ENCODE data around the gene ZMYM4.

GRCh38 chr1:35439626-35440025 lies 171.1 kb downstream of the ZMYM4 start:
- TF ChIP-seq, protein P1, sequence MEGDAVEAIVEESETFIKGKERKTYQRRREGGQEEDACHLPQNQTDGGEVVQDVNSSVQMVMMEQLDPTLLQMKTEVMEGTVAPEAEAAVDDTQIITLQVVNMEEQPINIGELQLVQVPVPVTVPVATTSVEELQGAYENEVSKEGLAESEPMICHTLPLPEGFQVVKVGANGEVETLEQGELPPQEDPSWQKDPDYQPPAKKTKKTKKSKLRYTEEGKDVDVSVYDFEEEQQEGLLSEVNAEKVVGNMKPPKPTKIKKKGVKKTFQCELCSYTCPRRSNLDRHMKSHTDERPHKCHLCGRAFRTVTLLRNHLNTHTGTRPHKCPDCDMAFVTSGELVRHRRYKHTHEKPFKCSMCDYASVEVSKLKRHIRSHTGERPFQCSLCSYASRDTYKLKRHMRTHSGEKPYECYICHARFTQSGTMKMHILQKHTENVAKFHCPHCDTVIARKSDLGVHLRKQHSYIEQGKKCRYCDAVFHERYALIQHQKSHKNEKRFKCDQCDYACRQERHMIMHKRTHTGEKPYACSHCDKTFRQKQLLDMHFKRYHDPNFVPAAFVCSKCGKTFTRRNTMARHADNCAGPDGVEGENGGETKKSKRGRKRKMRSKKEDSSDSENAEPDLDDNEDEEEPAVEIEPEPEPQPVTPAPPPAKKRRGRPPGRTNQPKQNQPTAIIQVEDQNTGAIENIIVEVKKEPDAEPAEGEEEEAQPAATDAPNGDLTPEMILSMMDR (conservative IDR thresholded peaks at IDR 0.05; ENCODE audit: low read length): no peak
- no peak for TF ChIP-seq EZH2phosphoT487 (IDR thresholded peaks at IDR 0.05; ENCODE audit: borderline replicate concordance)
